ENCODE data around the gene KRTAP4-16. TPM values are rescaled to one million over a fixed set of nuclear protein-coding genes. Genes with fewer than 3 reads are reported as not detected.
"Not testable (repeated sequence)": the region's sequence is repeated elsewhere in the genome, so short reads cannot be mapped to it uniquely, and the experiment has no call there.

KRTAP4-16 gene
- total RNA-seq, 1 donor: not detected

- no peak for TF ChIP-seq CTCF (IDR thresholded peaks at IDR 0.05; ENCODE audit: insufficient read depth, low read length)
- no peak for DNase-seq (ENCODE audit: low read depth)
- H3K4me3 ChIP-seq (ENCODE audit: low read depth, low read length): no peak overlapping the region
Measured at GRCh38 chr17:41116297-41116696, 14.3 kb upstream of the KRTAP4-16 start.

DNA sequence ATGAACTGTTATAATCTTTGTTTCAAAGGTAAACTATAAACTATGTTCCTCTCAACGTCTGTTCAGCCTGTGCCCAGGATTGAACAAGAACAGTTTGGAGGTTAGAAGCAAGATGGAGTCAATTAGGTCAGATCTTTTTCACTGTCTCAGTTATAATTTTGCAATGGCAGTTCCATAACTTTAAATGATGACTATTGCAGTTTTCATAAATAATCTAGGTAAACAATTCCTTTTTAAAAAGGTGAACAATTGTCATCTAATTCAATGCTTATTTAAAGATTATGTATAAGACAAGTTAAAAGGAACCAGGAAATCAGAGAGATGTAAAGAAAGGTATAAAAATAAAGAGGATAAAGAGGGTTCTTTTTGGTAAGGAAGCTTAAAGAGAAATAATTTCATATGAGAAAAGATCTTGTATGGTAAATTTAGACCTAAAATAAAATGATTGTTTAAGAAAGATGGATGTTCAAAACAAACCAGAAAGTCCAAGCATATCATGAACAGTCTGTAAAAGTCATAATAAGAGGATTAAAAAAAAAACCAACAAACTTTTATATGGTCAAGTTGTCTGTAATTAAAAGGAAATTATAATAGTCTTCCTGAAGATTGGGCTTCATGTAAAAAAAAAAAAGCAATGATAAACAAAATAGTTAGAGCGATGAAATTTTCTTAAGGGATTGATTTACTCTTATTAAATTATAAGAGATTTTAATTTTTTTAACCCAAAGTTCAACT is 9.3 kb upstream of the KRTAP4-16 start:
- no peak overlapping the region for H3K4me3 ChIP-seq (ENCODE audit: low read depth, low read length)
- no peak for TF ChIP-seq CTCF (IDR thresholded peaks at IDR 0.05; ENCODE audit: insufficient read depth, low read length)
- DNase-seq (ENCODE audit: low read depth): no peak

- not testable (repeated sequence) for DNase-seq (ENCODE audit: low read depth); H3K4me3 ChIP-seq (ENCODE audit: low read depth, low read length)
Measured at GRCh38 chr17:41108728-41109386, 6.8 kb upstream of the KRTAP4-16 start.

- peak; percentile 11 for DNase-seq (ENCODE audit: low read depth)
- TF ChIP-seq CTCF (IDR thresholded peaks at IDR 0.05; ENCODE audit: insufficient read depth, low read length): no peak
- no peak overlapping the region for H3K4me3 ChIP-seq (ENCODE audit: low read depth, low read length)
Measured at GRCh38 chr17:41107941-41108450, 6.0 kb upstream of the KRTAP4-16 start.

DNA sequence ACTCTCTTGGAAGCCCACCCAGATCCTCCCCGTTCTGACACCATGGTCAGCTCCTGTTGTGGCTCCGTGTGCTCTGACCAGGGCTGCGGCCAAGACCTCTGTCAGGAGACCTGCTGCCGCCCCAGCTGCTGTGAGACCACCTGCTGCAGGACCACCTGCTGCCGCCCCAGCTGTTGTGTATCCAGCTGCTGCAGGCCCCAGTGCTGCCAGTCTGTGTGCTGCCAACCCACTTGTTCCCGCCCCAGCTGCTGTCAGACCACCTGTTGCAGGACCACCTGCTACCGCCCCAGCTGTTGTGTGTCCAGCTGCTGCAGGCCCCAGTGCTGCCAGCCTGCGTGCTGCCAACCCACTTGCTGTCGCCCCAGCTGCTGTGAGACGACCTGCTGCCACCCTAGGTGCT is 3.3 kb upstream of the KRTAP4-16 start, which contains the start of gene KRTAP4-9:
Gene KRTAP4-9, plus strand, starts transcription at position 43 of the 400 bp plus-strand sequence. Its CDS starts 0 bp downstream, at position 43.
- not testable (repeated sequence) for H3K4me3 ChIP-seq (ENCODE audit: low read depth, low read length); DNase-seq (ENCODE audit: low read depth)

- not testable (repeated sequence) for DNase-seq (ENCODE audit: low read depth); H3K4me3 ChIP-seq (ENCODE audit: low read depth, low read length)
Measured at GRCh38 chr17:41104386-41105038, 2.5 kb upstream of the KRTAP4-16 start.

DNA sequence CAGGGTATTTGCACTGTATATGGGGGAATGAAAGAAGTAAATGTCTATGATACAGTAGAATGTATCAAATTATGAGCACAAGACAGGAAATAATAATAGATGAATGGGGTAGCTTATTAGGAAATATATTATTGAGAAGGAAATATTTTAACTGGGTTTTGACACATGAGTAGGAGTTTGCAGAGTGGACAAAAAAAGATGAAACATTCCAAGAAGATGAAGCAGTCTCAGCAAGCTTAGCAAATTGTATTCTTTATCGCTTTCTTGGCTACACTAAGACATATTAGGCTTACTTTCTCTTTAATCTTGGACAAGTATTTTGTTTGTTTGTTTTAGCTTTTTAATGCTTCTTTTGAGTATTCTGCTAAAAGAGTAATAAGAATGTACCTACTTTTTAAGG is 1.9 kb upstream of the KRTAP4-16 start:
- no peak overlapping the region for H3K4me3 ChIP-seq (ENCODE audit: low read depth, low read length)
- DNase-seq (ENCODE audit: low read depth): no peak
- no peak for TF ChIP-seq CTCF (IDR thresholded peaks at IDR 0.05; ENCODE audit: insufficient read depth, low read length)

DNA sequence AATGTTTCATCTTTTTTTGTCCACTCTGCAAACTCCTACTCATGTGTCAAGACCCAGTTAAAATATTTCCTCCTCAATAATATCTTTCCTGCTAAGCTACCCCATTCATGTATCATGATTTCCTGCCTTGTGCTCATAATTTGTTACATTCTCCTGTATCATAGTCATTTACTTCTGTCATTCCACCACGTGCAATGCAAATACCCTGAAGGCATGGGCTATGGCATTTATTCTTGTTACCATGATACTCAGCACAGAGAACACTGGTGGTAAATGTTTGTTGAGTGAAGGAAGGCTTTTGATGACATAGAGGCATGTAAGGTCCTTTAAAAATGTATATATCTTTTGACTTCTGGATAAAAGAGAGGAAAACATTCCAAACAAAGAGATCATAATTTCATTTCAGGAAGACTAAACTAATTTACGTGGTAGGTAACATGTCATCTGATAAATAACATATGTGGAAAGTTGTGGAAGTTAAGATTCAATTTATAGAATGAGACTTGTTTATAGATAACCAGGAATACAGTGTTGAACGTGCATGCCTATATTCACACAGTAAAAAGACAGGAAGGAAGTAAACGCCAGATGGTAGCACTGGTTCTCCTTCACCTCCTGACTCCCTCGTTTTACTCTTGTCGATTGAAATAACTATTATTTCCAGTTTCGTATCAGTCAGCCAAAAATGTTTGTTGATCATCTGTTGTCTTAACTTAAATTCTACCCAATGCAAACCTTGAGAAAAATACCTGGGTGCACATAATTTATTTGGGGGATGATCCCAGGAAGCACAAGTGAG is 2.1 kb downstream of the KRTAP4-16 start:
- peak; percentile 28 for DNase-seq (ENCODE audit: low read depth)
- H3K4me3 ChIP-seq (ENCODE audit: low read depth, low read length): not testable (repeated sequence)

All from fibroblast of the aortic adventitia (primary cell).